HFF-Myc (cell line): ENCODE results near the gene PICALM.

Experiments
- DNase-seq: peaks from one replicate; pipeline ENCODE4 v3.0.0-alpha.2; 2011; ENCODE audit warnings: low read depth; ENCODE audit errors: extremely low read depth
- H3K4me3 ChIP-seq: replicated peaks from 2 replicates; pipeline ENCODE4 v1.5.1; 2011; ENCODE audit warnings: low read depth, mild to moderate bottlenecking, control low read depth, low read length
- TF ChIP-seq, protein P1 (sequence below): IDR thresholded peaks from 2 replicates; pipeline ENCODE4 v1.5.1; 2012; ENCODE audit warnings: mild to moderate bottlenecking, low read depth, low read length, control low read depth; ENCODE audit errors: missing control alignments

Gene PICALM

DNA sequence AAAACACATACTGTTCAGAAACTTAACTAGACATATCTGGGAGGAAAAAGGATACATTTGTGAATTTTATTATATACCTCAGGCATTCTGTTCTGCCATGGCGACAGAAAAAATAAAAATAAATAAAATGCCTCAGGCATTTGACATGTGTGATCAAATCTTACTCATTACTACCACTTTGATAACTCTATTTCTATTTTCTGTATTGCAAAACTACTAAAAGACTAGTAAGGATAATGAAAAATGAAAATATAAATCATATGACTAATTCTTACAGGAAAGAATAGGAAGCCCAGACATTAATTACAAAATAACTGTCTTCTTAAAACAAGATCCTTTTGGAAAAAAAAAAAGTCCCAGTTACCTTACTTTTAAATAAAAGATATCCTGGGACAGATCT is 5.3 kb downstream of the PICALM start:
- no peak overlapping the region for H3K4me3 ChIP-seq
- TF ChIP-seq, protein P1, sequence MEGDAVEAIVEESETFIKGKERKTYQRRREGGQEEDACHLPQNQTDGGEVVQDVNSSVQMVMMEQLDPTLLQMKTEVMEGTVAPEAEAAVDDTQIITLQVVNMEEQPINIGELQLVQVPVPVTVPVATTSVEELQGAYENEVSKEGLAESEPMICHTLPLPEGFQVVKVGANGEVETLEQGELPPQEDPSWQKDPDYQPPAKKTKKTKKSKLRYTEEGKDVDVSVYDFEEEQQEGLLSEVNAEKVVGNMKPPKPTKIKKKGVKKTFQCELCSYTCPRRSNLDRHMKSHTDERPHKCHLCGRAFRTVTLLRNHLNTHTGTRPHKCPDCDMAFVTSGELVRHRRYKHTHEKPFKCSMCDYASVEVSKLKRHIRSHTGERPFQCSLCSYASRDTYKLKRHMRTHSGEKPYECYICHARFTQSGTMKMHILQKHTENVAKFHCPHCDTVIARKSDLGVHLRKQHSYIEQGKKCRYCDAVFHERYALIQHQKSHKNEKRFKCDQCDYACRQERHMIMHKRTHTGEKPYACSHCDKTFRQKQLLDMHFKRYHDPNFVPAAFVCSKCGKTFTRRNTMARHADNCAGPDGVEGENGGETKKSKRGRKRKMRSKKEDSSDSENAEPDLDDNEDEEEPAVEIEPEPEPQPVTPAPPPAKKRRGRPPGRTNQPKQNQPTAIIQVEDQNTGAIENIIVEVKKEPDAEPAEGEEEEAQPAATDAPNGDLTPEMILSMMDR, result no peak
- DNase-seq, result no peak

DNA sequence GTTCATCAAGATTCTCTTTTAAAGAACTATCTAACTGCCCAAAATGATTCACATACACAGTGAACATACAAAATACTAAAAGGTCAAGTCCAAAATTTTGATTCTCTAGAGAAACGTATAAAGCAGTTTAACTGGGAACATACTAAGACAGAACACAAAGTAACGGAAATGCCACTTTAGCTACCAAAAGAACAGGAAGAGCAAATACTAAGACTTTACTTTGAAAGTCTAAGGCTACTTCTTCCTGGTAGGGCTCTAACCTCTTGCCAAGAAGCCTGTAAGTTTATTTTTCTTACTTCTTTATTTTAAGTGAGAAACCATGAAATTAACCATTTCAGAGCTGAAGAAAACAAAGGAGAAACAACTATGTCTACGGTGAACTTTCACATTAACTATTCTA is 6.2 kb downstream of the PICALM start:
- no peak overlapping the region for H3K4me3 ChIP-seq
- no peak for DNase-seq
- TF ChIP-seq, protein P1, result no peak

DNA sequence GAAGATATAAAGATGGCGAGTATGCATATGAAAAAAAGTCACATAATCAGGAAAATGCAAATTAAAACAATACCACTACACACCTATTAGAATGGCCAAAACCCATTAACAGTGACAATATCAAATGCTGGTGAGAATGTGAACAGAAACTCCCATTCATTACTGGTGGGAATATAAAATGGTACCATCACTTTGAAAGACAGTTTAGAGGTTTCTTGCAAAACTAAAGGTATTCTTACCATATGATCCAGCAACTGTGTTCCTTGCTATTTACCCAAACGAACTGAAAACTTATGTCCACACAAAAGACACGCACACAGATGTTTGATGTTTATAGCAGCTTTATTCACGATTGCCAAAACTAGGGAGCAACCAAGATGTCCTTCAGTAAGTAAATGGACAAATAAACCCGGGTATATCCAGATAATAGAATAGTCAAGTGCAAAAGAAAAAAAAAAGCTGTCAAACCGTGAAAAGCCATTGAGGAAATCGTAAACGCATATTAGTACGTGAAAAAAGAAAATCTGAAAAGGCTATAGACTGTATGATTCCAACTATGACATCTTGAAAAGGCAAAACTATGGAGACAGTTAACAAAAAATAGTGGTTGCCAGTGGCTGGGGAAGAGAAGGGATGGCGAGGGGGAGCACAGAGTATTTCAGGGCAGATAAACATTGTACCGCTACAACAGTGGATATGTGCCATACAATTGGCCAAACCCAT is 7.2 kb downstream of the PICALM start:
- TF ChIP-seq, protein P1, result no peak
- no peak overlapping the region for H3K4me3 ChIP-seq
- DNase-seq, result no peak

DNA sequence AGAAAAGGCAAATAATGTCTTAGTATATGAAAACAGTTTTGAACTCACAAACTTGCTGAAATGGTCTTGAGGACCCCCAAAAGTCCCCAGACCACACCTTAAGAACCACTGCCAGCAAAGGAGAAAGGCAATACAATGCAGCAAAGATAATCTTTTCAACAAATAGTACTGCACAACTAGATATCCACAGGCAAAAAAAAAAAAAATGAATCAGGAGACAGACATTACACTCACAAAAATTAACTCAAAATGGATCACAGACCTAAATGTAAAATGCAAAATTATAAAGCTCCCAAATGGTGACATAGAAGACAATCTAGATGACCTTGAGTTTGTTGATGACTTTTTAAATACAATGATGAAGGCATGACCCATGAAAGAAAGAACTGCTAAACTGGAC is 8.3 kb downstream of the PICALM start:
- TF ChIP-seq, protein P1, result no peak
- H3K4me3 ChIP-seq, result no peak overlapping the region
- no peak for DNase-seq

DNA sequence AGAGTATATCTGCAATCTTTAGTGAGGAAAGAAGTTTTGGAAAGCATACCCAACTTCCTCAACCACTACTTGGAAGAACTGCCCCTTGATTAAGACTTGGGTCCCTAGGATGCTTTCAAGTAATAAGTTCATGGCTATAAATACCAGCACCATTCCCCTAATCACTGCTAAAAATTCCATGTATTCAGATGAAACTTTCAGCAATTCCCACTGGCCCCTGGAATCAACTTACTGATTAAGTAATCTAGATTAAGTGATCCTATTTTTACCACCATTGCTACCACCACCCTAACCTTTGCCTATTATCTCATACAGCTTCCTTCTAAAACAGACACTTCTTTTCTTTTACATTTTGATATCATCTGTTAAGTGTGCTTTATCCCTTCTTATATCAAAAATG is 10.5 kb downstream of the PICALM start:
- TF ChIP-seq, protein P1, result no peak
- no peak for DNase-seq
- no peak overlapping the region for H3K4me3 ChIP-seq

DNA sequence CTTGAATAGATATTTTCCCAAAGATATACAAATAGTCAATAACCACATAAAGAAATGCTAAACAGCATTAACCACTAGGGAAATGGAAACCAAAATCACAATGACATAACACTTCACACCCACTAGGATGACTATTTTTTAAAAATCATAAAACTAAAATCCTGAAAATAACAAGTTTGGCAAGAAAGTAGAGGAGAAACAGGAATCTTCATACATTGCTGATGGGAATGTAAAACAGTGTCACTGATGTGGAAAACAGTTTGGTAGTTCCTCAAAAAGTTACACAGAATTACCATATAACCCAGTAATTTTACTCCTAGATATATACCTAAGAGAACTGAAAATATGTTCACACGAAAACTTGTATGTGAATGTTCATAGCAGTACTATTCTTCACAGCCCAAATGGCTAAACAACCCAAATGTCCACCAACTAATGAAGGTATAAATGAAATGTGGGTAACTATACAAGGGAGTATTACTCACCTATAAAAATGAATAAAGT is 12.5 kb downstream of the PICALM start:
- H3K4me3 ChIP-seq, result no peak overlapping the region
- no peak for DNase-seq
- TF ChIP-seq, protein P1, result no peak
